NB4 (cell line): ENCODE results near the gene STARD4.
A peak's percentile ranks its signal among the peaks of the same experiment; 100 is the strongest.

Experiments used
- DNase-seq: peaks from one replicate; pipeline ENCODE4 v3.0.0; 2010; ENCODE audit warnings: low read depth
- H3K4me3 ChIP-seq: one replicate; pipeline ENCODE4 v1.5.1; 2011; ENCODE audit warnings: mild to moderate bottlenecking, low read depth, low read length, moderate library complexity
- CTCF ChIP-seq: IDR thresholded peaks from one replicate; pipeline ENCODE4 v1.5.1; 2012; ENCODE audit warnings: low read depth, low read length
- MAX ChIP-seq: IDR thresholded peaks from 2 replicates; pipeline ENCODE4 v1.6.1; 2011; ENCODE audit warnings: low read depth, low read length
- MYC ChIP-seq: IDR thresholded peaks from 2 replicates; pipeline ENCODE4 v1.6.1; 2011; ENCODE audit warnings: low read depth, low read length
- POLR2A ChIP-seq: IDR thresholded peaks from 2 replicates; pipeline ENCODE4 v1.6.1; 2011; ENCODE audit warnings: mild to moderate bottlenecking; ENCODE audit not compliant: insufficient read length; ENCODE audit errors: extremely low read depth

Gene STARD4

GRCh38 chr5:111535879-111536549 is 23.7 kb upstream of the STARD4 start:
- TF ChIP-seq CTCF (no peak), POLR2A (no peak), MYC (no peak), MAX (no peak)
- no peak overlapping the region for H3K4me3 ChIP-seq

GRCh38 chr5:111532886-111533582 is 20.7 kb upstream of the STARD4 start:
- no peak for DNase-seq
- TF ChIP-seq POLR2A (no peak), MYC (no peak), CTCF (no peak), MAX (no peak)

More at GRCh38 chr5:111535879-111536549, 23.7 kb upstream of the STARD4 start:
- no peak for DNase-seq

GRCh38 chr5:111530298-111530740 is 18.0 kb upstream of the STARD4 start:
- no peak for TF ChIP-seq CTCF
- TF ChIP-seq MAX = peak; percentile 20; the same call in 1 of the 2 replicates
- TF ChIP-seq POLR2A = no peak
- TF ChIP-seq MYC = no peak
- H3K4me3 ChIP-seq = no peak overlapping the region
- peak; percentile 79 for DNase-seq

More at GRCh38 chr5:111532886-111533582, 20.7 kb upstream of the STARD4 start:
- no peak overlapping the region for H3K4me3 ChIP-seq

GRCh38 chr5:111528056-111528455 is 15.7 kb upstream of the STARD4 start:
- no peak for TF ChIP-seq POLR2A
- H3K4me3 ChIP-seq = no peak overlapping the region
- no peak for DNase-seq

- no peak for DNase-seq
- H3K4me3 ChIP-seq = no peak overlapping the region
- TF ChIP-seq MAX = no peak
- TF ChIP-seq POLR2A = no peak
- no peak for TF ChIP-seq MYC
- no peak for TF ChIP-seq CTCF
Observed at GRCh38 chr5:111520908-111521307, 8.6 kb upstream of the STARD4 start.

- no peak overlapping the region for H3K4me3 ChIP-seq
- TF ChIP-seq MAX = no peak
- no peak for TF ChIP-seq POLR2A
- TF ChIP-seq CTCF = no peak
- no peak for TF ChIP-seq MYC
- no peak for DNase-seq
Observed at GRCh38 chr5:111518777-111519176, 6.4 kb upstream of the STARD4 start.
